H1 (cell line): ENCODE results near the gene GPRASP2. TPM values are rescaled to one million over a fixed set of nuclear protein-coding genes. Genes with fewer than 3 reads are reported as not detected.
"Not testable (repeated sequence)": the region's sequence is repeated elsewhere in the genome, so short reads cannot be mapped to it uniquely, and the experiment has no call there.

Experiments used
- CTCF ChIA-PET: fragments of 300-600 bp; sonication (Branson Sonifier 250); formaldehyde crosslinking; loops from one replicate; lab custom pipeline; 2021; ENCODE audit not compliant: partially characterized antibody; lab: Charles Lee
- POLR2A ChIA-PET: fragments of 300-600 bp; sonication (Branson Sonifier 250); formaldehyde crosslinking; loops from one replicate; lab custom pipeline; 2021; ENCODE audit warnings: inconsistent platforms; ENCODE audit not compliant: partially characterized antibody; lab: Charles Lee
- DNase-seq, 2 experiments: peaks; one replicate each; pipeline versions ENCODE4 v3.0.0 to v3.0.0-alpha.2; 2010 to 2022; ENCODE audit warnings: low spot score in 2 of 2, low read depth in 1 of 2, mixed read lengths in 1 of 2
- FAIRE-seq: peaks from 2 replicates; lab custom pipeline; 2011; peaks lifted over from hg19 to GRCh38; lab: Jason Lieb, UNC
- H2AFZ ChIP-seq: 2 replicates; pipeline ENCODE4 v1.8.1; 2012; ENCODE audit warnings: low read length, inconsistent platforms
- H2AK5ac ChIP-seq: 2 replicates; pipeline ENCODE4 v1.6.1; 2013; ENCODE audit warnings: low read depth, low read length
- H2BK120ac ChIP-seq: replicated peaks from 2 replicates; pipeline ENCODE3; 2013; ENCODE audit warnings: low read depth, low read length, inconsistent platforms
- H2BK12ac ChIP-seq: 2 replicates; pipeline ENCODE4 v1.6.1; 2013; ENCODE audit warnings: low read depth, low read length
- H2BK15ac ChIP-seq: 2 replicates; pipeline ENCODE4 v1.6.1; 2013; ENCODE audit warnings: low read length
- H2BK20ac ChIP-seq: 2 replicates; pipeline ENCODE4 v1.6.1; 2013; ENCODE audit warnings: low read length
- H2BK5ac ChIP-seq: 2 replicates; pipeline ENCODE4 v1.6.1; 2013; ENCODE audit warnings: low read depth, low read length
- H3K14ac ChIP-seq: 2 replicates; pipeline ENCODE4 v1.6.1; 2013; ENCODE audit warnings: inconsistent platforms; ENCODE audit not compliant: insufficient read length
- H3K18ac ChIP-seq: 2 replicates; pipeline ENCODE4 v1.6.1; 2013; ENCODE audit warnings: low read length; ENCODE audit errors: extremely low read depth
- H3K23ac ChIP-seq: 2 replicates; pipeline ENCODE4 v1.6.1; 2013; ENCODE audit warnings: inconsistent platforms; ENCODE audit not compliant: insufficient read length
- H3K23me2 ChIP-seq: 2 replicates; pipeline ENCODE4 v1.6.1; 2013; ENCODE audit warnings: low read depth, low read length
- H3K27ac ChIP-seq: 2 replicates; pipeline ENCODE4 v1.6.1; 2011; ENCODE audit warnings: low read depth, low read length, inconsistent platforms
- H3K27me3 ChIP-seq, 4 experiments: replicated peaks in 1 of 4; 1 replicate in 1 of 4; 2 replicates in 3 of 4; pipeline versions ENCODE4 v1.6.1 to v1.8.1; 2011 to 2013; ENCODE audit warnings: low read length in 3 of 4, mild to moderate bottlenecking in 3 of 4, inconsistent platforms in 2 of 4, mixed read lengths in 2 of 4, moderate library complexity in 1 of 4; ENCODE audit not compliant: control insufficient read depth in 3 of 4, insufficient read depth in 3 of 4; ENCODE audit errors: extremely low read depth in 1 of 4
- H3K36me3 ChIP-seq, 4 experiments: 2 replicates each; pipeline versions ENCODE4 v1.6.1 to v1.8.1; 2011 to 2013; ENCODE audit warnings: mild to moderate bottlenecking in 4 of 4, low read length in 3 of 4, moderate library complexity in 2 of 4, control low read depth in 1 of 4, inconsistent platforms in 1 of 4; ENCODE audit not compliant: insufficient read depth in 4 of 4, control insufficient read depth in 2 of 4
- H3K4ac ChIP-seq: replicated peaks from 2 replicates; pipeline ENCODE3; 2013; ENCODE audit warnings: low read length, low read depth, mixed read lengths, inconsistent platforms; ENCODE audit not compliant: insufficient read length
- H3K4me1 ChIP-seq, 4 experiments: replicated peaks in 1 of 4; 1 replicate in 1 of 4; 2 replicates in 3 of 4; pipeline versions ENCODE4 v1.6.1 to v1.8.1; 2011 to 2013; ENCODE audit warnings: low read length in 3 of 4, inconsistent platforms in 2 of 4, mixed read lengths in 1 of 4; ENCODE audit not compliant: insufficient read depth in 4 of 4, control insufficient read depth in 3 of 4
- H3K4me2 ChIP-seq, 2 experiments: 2 replicates each; pipeline versions ENCODE4 v1.6.1 to v1.8.1; 2011 to 2013; ENCODE audit warnings: low read depth in 2 of 2, low read length in 2 of 2, control low read depth in 1 of 2, inconsistent platforms in 1 of 2, mild to moderate bottlenecking in 1 of 2; ENCODE audit not compliant: insufficient read depth in 1 of 2
- H3K4me3 ChIP-seq, 4 experiments: fragments of 200-600, 300-600 bp in 1 of 4; sonication (generic), shearing (Covaris generic), sonication (Bioruptor Twin) in 1 of 4; 2 replicates each; pipeline versions ENCODE4 v1.5.1 to v1.8.1; 2011 to 2016; ENCODE audit warnings: low read length in 4 of 4, low read depth in 3 of 4, control low read depth in 2 of 4, inconsistent platforms in 2 of 4, mild to moderate bottlenecking in 2 of 4, mixed read lengths in 1 of 4, moderate library complexity in 1 of 4; ENCODE audit not compliant: insufficient read depth in 2 of 4; ENCODE audit errors: extremely low read depth in 1 of 4
- H3K56ac ChIP-seq: replicated peaks from 2 replicates; pipeline ENCODE3; 2013; ENCODE audit warnings: low read depth, mild to moderate bottlenecking, mixed read lengths, low read length, inconsistent platforms; ENCODE audit not compliant: insufficient read length
- H3K79me1 ChIP-seq: 2 replicates; pipeline ENCODE4 v1.6.1; 2013; ENCODE audit warnings: low read depth, low read length, control low read depth
- H3K79me2 ChIP-seq, 2 experiments: 2 replicates each; pipeline versions ENCODE4 v1.6.1 to v1.8.1; 2012 to 2013; ENCODE audit warnings: low read length in 2 of 2, mild to moderate bottlenecking in 2 of 2, inconsistent platforms in 1 of 2; ENCODE audit not compliant: insufficient read depth in 2 of 2, control insufficient read depth in 1 of 2
- H3K9ac ChIP-seq, 4 experiments: replicated peaks in 1 of 4; 1 replicate in 1 of 4; 2 replicates in 3 of 4; pipeline versions ENCODE4 v1.6.1 to v1.8.1; 2011 to 2013; ENCODE audit warnings: low read depth in 3 of 4, low read length in 3 of 4, control low read depth in 2 of 4, mild to moderate bottlenecking in 2 of 4, moderate library complexity in 2 of 4, inconsistent platforms in 1 of 4; ENCODE audit errors: extremely low read depth in 1 of 4
- H3K9me3 ChIP-seq, 2 experiments: 2 replicates each; pipeline versions ENCODE4 v1.6.1 to v1.8.1; 2012 to 2013; ENCODE audit warnings: mild to moderate bottlenecking in 2 of 2, moderate library complexity in 2 of 2, control low read depth in 1 of 2, inconsistent platforms in 1 of 2, low read depth in 1 of 2, low read length in 1 of 2, mixed read lengths in 1 of 2; ENCODE audit not compliant: insufficient read depth in 2 of 2
- H4K20me1 ChIP-seq, 2 experiments: replicated peaks in 1 of 2; 2 replicates each; pipeline versions ENCODE3 to v1.8.1; 2011 to 2013; ENCODE audit warnings: inconsistent platforms in 2 of 2, low read length in 2 of 2, mild to moderate bottlenecking in 1 of 2; ENCODE audit not compliant: insufficient read depth in 2 of 2, control insufficient read depth in 1 of 2
- H4K5ac ChIP-seq: 2 replicates; pipeline ENCODE4 v1.6.1; 2013; ENCODE audit warnings: low read length, low read depth, mixed read lengths, inconsistent platforms; ENCODE audit not compliant: insufficient read length
- H4K8ac ChIP-seq: 2 replicates; pipeline ENCODE4 v1.8.0; 2013; ENCODE audit warnings: mild to moderate bottlenecking, moderate library complexity, low read length, inconsistent platforms; ENCODE audit not compliant: insufficient read depth; ENCODE audit errors: extremely low read depth
- H4K91ac ChIP-seq: replicated peaks from 2 replicates; pipeline ENCODE3; 2013; ENCODE audit warnings: low read length, mixed read lengths, inconsistent platforms; ENCODE audit not compliant: insufficient read length
- WGBS, 2 experiments: shearing (Covaris generic) in 1 of 2; methylation state at CpG; one replicate each; pipeline versions ENCODE4 v1.1.6 to v1.1.7; 2013 to 2015; ENCODE audit warnings: low lambda C conversion rate in 2 of 2, mixed read lengths in 2 of 2, inconsistent platforms in 1 of 2, low coverage in 1 of 2, missing lambda C conversion rate in 1 of 2; ENCODE audit not compliant: insufficient replicate concordance in 2 of 2, insufficient coverage in 1 of 2, insufficient read length in 1 of 2; ENCODE audit errors: extremely low coverage in 1 of 2, missing lambda C conversion rate in 1 of 2; 5-methylcytosine and 5-hydroxymethylcytosine counted together
- polyA plus RNA-seq, 7 experiments: library from polyadenylated mRNA; depleted of rRNA in 3 of 7; stranded (reverse) in 5 of 7; unstranded in 2 of 7; fragments of >200 nt in 5 of 7; fragments of 200-250 nt in 2 of 7; gene quantifications; 1 replicate in 5 of 7; 2 replicates in 1 of 7; 4 replicates in 1 of 7; pipeline versions ENCODE4 v1.2.1 to v1.2.3, GENCODE V29; 2011 to 2013; ENCODE audit warnings: missing spikeins in 2 of 7, mixed read lengths in 2 of 7
- total RNA-seq: library from RNA; stranded (reverse); fragmentation: NEBNext Ultra II Directional; extraction: Animal tissue kit (Norgen Biotek cat#: 25700); gene quantifications from 2 replicates; pipeline ENCODE4 v1.2.1, GENCODE V29; 2021

Gene GPRASP2
- total and polyA plus RNA-seq, 2 of the 8 experiments (the other 6 are each of a cell fraction or from before 2014, with no cell fraction given), result 8.0 to 15.7 TPM

- H2BK120ac ChIP-seq, H3K18ac ChIP-seq, H3K36me3 ChIP-seq, H4K5ac ChIP-seq, H4K20me1 ChIP-seq, H4K91ac ChIP-seq, H3K4me3 ChIP-seq, CTCF ChIA-PET, H2BK15ac ChIP-seq, POLR2A ChIA-PET, H3K27ac ChIP-seq, H3K9ac ChIP-seq, H3K27me3 ChIP-seq, H2AK5ac ChIP-seq, H3K4me1 ChIP-seq, H2BK5ac ChIP-seq, H3K4me2 ChIP-seq, H3K14ac ChIP-seq, DNase-seq, H3K56ac ChIP-seq, H3K79me1 ChIP-seq, H2AFZ ChIP-seq, H3K9me3 ChIP-seq, H3K4ac ChIP-seq, H3K23me2 ChIP-seq, H3K79me2 ChIP-seq, H2BK20ac ChIP-seq, FAIRE-seq, H3K23ac ChIP-seq, H2BK12ac ChIP-seq, H4K8ac ChIP-seq: not testable (repeated sequence)
- WGBS, 2 experiments, result 100% methylated on average over 4 of the region's 4 CpGs; no CpG with 5 or more reads in 1 of the 2 experiments
These were observed 48.4 kb upstream of the GPRASP2 start for GRCh38 chrX:102663820-102664219.

- H2BK20ac ChIP-seq, H3K9me3 ChIP-seq, H3K79me1 ChIP-seq, H3K4me2 ChIP-seq, H4K20me1 ChIP-seq, H2BK12ac ChIP-seq, H4K91ac ChIP-seq, H3K27me3 ChIP-seq, FAIRE-seq, H3K18ac ChIP-seq, H3K4me1 ChIP-seq, H2AFZ ChIP-seq, DNase-seq, CTCF ChIA-PET, H3K23me2 ChIP-seq, H3K23ac ChIP-seq, H3K79me2 ChIP-seq, H3K56ac ChIP-seq, H3K27ac ChIP-seq, H2BK15ac ChIP-seq, H2BK120ac ChIP-seq, H3K4me3 ChIP-seq, H4K5ac ChIP-seq, H2AK5ac ChIP-seq, H4K8ac ChIP-seq, H3K14ac ChIP-seq, H3K4ac ChIP-seq, H2BK5ac ChIP-seq, H3K9ac ChIP-seq, H3K36me3 ChIP-seq: not testable (repeated sequence)
- 100% methylated on average over 1 of the region's 1 CpG; no CpG with 5 or more reads in 1 of the 2 experiments for WGBS, 2 experiments
- POLR2A ChIA-PET, result interaction anchor here (1.5 kb wide), 1 partner anchor 8 kb away, joined by 3 read pairs; no protein-coding TSS in a partner anchor
These were observed 45.2 kb upstream of the GPRASP2 start for GRCh38 chrX:102667034-102667433.
